NCI-H524 (cell line): Measurements from ENCODE around the gene C1orf105.
"Not testable (repeated sequence)": the region's sequence is repeated elsewhere in the genome, so short reads cannot be mapped to it uniquely, and the experiment has no call there.

Source experiments
- DNase-seq, 2 experiments: peaks; one replicate each; lab custom pipeline; 2025; lab: John Stamatoyannopoulos, UW

Gene C1orf105

DNA sequence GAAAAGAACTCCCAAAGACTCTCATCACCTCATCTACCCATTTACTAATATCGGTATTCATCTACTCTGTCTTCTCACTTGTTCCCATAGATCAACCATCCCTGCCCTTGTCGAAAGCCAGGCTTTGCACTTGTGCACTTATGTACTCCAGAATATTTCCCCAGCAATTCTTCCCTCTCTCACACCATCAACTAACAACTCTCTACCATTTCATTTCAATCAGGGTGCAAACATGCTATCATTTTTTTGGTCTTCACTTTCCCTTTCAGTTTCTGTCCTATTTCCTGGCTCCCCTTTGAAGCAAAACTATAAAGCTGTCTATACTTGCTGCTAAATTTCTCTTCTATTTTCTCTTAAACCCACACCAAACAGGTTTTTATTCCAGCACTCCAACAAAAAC, 6.7 kb downstream of the C1orf105 start:
- no peak for DNase-seq

- peak; percentile 8 to 67 for DNase-seq
Measured at GRCh38 chr1:172429331-172430127, 9.0 kb downstream of the C1orf105 start.

DNA sequence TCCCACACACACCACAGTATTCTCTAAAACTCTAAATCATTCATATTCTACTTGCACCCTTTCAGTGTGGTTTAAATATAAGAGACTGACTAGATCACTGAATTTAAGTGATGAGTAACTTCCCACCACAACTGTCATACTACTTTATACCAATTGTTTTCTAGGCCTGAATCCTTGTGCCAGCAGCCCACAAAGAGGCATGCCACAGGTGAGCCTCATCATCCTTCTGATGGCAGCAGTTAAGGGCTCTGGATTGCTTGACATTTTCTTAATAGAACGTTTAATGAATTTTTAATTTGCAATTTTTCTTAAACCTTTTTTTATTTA, 9.6 kb downstream of the C1orf105 start:
- DNase-seq = no peak

DNA sequence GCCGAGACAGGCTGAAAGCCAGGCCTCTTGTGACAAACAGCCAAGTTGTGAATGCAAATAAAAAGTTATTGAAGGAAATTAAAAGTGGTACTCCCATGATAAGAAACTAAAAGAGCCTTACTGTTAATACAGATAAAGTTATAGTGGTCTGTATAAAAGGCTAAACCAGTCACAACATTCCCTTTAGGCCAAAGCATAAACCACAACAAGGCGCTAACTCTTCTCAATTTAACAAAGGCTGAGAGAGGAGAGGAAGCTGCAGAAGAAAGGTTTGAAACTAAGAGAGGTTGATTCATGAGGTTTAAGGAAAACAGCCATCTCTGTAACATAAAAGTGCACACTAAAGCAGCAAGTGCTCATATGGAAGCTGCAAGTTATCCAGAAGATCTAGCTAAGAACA, 10.7 kb downstream of the C1orf105 start:
- no peak for DNase-seq

DNA sequence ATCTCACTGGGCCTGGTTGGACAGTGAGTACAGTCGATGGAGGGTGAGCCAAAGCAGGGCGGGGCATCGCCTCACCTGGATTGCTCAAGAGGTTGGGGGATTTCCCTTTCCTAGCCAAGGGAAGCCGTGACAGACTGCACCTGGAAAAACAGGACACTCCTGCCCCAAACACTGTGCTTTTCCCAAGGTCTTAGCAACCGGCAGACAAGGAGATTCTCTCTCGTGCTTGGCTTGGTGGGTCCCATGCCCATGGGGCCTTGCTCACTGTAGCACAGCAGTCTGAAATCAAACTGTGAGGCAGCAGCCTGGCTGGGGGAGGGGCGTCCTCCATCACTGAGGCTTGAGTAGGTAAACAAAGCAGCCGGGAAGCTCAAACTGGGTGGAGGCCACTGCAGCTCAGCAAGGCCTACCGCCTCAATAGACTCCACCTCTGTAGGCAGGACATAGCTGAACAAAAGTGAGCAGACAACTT, 11.3 kb downstream of the C1orf105 start:
- DNase-seq = no peak

- DNase-seq = not testable (repeated sequence)
Measured at GRCh38 chr1:172437183-172437582, 16.7 kb downstream of the C1orf105 start.

- DNase-seq = no peak
Measured at GRCh38 chr1:172442404-172442803, 21.9 kb downstream of the C1orf105 start.

- no peak for DNase-seq
Measured at GRCh38 chr1:172442843-172443565, 22.5 kb downstream of the C1orf105 start.

- DNase-seq = peak; percentile 56 to 84
Measured at GRCh38 chr1:172443666-172444453, 23.4 kb downstream of the C1orf105 start, which contains the start of gene PIGC. TSS of gene PIGC (minus strand) at chr1:172444069. CDS start at chr1:172442622, 1,447 bp downstream.

- DNase-seq = no peak
Measured at GRCh38 chr1:172446547-172446946, 26.1 kb downstream of the C1orf105 start.

DNA sequence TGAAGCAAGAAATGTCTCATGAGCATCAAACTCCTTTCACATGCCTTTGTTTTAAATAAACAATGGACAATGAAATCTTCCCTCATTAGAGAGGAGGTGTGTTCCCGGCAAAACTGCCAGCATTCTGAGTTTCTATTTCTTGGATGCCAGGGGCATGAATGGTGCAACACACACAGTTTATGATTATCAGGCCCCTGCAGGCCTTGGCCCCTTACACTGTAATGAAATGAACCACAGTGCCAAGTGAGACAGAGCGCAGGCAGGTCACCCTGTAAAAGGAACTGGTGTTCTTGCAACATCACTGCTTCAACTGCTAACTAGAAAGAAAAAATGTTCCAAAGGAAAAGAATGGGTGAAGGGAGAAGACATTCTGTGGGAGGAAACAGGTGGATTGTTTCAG, 27.2 kb downstream of the C1orf105 start:
- DNase-seq = no peak

GRCh38 chr1:172448995-172449584, 28.6 kb downstream of the C1orf105 start:
- DNase-seq = no peak

DNA sequence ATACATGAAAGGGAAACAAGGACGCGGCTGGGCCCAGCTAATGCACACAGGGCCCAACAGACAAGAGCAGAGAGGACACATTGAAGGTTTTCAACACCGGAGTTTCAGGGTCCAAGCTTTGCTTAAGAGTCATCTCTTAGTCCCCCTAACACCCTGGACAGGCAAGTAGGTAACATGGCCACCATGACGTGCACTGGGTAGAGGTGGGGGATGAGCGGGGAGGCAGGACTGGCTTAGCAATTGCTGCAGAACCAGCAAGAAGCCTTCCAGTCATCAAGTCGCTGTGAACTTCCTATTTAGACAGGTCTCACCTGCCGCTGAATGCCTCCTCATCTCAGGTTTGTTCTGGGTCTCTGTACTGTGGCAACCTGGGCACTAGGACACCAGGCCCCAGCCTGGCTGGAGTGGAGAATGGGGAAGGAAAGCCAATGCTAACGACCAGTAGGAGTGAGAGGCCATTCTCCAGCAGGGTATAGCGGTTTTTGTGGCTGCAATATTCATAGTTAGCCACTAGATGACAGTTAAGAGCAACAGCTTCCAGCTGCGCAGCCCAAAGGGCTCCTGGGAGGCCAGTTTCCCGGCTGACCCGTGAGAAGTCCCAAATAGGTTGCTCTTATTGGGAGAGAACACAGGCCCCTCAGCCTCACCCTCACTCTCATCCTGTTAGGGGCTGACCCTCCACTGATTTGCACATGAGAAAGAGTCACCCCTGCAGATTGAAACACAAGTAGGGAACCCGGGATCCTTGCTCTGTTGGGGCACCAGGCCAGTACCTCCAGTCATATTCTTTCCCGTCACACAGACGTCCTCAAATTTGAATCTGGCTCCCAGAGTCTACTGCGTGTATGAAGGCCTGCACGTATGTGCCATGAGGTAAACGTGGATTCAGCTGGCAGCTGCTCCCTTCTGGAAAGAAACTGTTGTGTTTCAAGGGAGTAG, 29.4 kb downstream of the C1orf105 start:
- peak; percentile 10 to 64 for DNase-seq

DNA sequence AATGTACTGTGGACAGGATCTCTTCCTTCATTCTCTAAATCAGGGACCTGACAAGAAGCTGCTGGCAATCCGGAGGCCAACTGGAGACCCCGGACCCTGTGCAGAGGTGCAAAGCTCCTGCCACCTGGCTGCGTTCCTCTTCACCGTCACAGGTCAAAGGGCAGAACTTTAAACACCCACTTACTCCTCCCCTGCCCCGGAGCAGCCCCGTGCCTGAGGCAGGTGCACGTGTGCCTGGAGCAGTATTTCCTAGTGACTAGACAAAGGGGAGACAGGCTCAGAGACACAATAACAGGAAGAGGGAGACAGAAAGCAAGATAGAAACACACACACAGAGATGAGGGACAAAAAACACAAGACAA, 30.0 kb downstream of the C1orf105 start:
- DNase-seq = no peak

DNA sequence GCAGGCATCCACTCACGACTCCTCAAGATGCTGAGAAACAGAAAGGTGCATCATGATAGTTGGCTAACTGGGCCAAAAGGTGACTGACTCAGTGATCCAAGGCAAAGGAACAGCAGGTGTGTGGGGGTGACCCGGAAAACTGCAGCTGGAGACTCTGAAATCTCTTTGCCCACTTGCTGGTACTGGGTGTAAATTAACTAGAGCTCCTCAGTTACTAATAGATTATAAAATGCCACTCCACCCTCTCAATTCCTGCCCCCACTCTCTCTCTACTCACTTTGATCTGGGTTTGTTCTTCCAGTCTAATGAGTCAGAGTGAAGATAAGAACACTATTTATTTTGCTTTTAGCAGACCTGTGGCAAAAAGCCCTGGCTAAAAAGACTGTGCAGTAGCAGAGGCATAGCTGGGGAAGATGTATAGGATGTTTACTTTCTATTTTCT, 30.5 kb downstream of the C1orf105 start:
- DNase-seq = no peak

DNA sequence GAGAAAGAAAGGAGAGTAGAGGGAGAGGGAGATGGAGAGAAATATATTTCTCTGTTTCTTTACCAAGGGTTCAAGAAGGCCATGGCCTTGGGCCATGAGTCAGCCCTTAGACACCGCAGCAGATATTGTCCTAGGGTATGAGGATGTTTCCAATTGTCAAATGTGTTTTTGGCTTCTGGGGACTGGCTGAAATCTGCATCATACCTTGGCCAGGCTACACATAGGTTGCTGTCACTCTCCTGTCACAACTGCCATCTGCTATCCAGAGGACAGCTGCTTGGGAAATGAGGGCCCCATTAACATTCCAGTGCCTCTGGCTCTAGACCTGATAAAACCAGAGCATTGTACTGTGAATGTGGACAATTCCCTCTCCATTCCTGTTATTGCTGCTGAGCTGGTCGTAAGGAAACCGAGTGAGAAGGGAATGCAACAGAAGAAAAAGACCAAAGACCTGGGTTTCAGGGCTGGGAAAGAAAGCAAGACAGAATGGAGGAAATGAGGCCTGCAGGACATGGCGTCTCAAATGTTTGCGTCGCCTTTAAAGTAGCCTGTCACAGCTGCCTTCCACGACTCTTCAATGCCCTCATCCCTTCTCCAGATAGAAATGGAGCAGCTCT, 32.2 kb downstream of the C1orf105 start:
- peak in 1 of 2 experiments; percentile 20 for DNase-seq

DNA sequence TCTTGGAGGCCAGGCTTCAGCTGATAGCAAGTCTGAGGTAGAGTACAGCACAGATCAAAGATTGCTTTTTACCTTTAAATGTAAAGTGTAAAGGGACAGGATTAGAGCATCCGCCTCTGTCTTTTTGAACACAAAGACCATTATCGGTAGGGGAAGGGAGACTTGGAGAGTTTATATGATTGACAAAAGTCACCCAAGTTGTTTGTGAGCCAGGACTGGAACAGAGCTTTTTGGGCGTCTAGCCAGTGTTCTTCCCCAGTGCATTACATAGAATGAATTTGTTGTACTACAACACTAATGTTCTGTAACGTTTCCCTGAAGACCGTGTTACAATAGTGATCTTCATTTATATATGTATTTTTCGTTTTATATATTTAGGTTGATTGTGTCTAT, 32.7 kb downstream of the C1orf105 start:
- DNase-seq = no peak

- DNase-seq = no peak
Measured at GRCh38 chr1:172453607-172454006, 33.1 kb downstream of the C1orf105 start.

DNA sequence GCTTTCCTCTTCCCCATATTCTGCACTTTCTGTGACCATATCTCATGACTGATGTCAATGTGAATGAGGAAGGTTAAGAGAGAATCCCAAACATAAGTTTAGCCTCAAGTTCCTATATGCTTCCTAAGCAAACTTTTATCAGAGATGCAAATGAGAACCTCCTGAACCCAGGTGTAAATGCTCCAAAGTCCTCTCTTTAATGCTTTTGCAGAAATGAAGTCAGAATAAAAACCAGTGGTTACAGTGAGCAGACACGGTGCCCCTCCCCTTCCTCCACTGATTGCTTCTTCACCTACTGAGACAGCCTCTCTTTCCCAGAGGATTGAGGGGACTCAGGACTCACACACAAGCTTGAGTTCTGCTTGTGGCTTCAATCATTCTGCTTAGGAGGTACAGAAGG, 35.0 kb downstream of the C1orf105 start:
- no peak for DNase-seq

DNA sequence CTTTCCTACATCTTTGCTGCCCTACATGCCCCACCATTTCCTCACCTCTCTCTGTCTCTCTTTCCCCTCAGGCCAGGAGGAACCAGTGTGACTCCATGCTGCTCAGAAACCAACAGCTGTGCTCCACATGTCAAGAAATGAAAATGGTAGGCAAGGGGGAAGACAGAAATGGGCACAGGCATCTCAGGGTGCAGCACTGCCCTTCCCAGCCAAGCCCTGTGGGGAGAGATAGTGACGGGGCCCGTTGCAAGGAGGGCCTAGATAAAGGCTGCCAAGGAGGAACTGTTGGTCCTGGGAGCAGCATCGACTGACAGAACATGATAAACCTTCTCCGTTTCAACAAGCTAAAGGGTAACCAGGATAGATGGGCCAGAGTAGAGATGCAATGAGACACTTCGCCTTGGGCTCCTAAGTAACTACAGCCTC, 35.9 kb downstream of the C1orf105 start:
- DNase-seq = no peak
